ENCODE results near the gene CRK.

DNA sequence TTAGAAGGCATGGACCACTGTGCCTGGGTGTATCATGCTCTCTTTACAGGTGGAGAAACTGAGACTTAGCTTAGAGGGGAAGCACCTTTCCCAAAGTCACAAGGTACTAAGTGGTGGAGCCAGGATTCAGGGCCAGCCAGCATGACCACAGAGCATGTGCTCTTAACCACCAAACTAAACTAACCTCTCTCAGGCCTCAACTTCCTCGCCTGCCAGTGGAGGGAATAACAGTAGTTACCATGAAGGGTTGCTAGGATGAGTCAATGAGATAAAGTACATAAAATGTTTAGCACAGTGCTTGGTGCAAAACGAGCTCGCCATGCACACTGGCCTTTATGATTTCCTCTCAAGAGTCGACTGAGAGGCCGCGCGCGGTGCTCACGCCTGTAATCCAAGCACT is 42.8 kb upstream of the CRK start:
- TF ChIP-seq CTCF (IDR thresholded peaks at IDR 0.05) (no peak), POLR2A (IDR thresholded peaks at IDR 0.05) (no peak)
